HCT116 (cell line): ENCODE results near the gene ALPL. TPM values are rescaled to one million over a fixed set of nuclear protein-coding genes. Genes with fewer than 3 reads are reported as not detected.

Experiments
- ATAC-seq: fragments of 200-7000 bp; cut with Tn5 transposase; 2 replicates; pipeline ENCODE4 v1.9.1; 2020; ENCODE audit warnings: mild to moderate bottlenecking, moderate library complexity
- BruUV-seq: library from RNA; stranded (reverse); fragments of 400-500 nt; replicated peaks from 2 replicates; lab custom pipeline; 2021; lab: Mats Ljungman, UMichigan
- CTCF ChIA-PET: fragments of 300-600 bp; sonication (Branson Sonifier 250); formaldehyde crosslinking; loops from one replicate; lab custom pipeline; 2021; ENCODE audit warnings: antibody characterized with exemption; lab: Charles Lee
- POLR2A ChIA-PET: fragments of 300-600, 350-600 bp; sonication (Branson Sonifier 250); formaldehyde crosslinking; loops from one replicate; lab custom pipeline; 2021; ENCODE audit warnings: antibody characterized with exemption; lab: Charles Lee
- RAD21 ChIA-PET, 2 experiments: fragments of 300-600 bp; sonication (Branson Sonifier 250); formaldehyde crosslinking; loops; one replicate each; lab custom pipeline; 2023; ENCODE audit warnings: low total read pairs in 2 of 2; ENCODE audit not compliant: uncharacterized antibody in 2 of 2, unreplicated experiment in 2 of 2, low non-redundant PET in 1 of 2; lab: Charles Lee
- DNase-seq: peaks from one replicate; pipeline ENCODE4 v3.0.0-alpha.2; 2010; ENCODE audit warnings: low read depth, low spot score
- H2AFZ ChIP-seq: fragments of 200-600 bp; shearing (Covaris generic), sonication (generic); 2 replicates; pipeline ENCODE4 v1.6.1; 2017; ENCODE audit warnings: low read depth, mixed run types, mixed read lengths, antibody characterized with exemption, low read length; ENCODE audit not compliant: poor library complexity, severe bottlenecking
- H3K27ac ChIP-seq: 2 replicates; pipeline ENCODE4 v1.5.1; 2012; ENCODE audit warnings: low read depth, low read length
- H3K27me3 ChIP-seq: fragments of 200-600 bp; sonication (generic); 2 replicates; pipeline ENCODE4 v1.6.1; 2016; ENCODE audit warnings: mixed run types, low read length, mixed read lengths; ENCODE audit not compliant: insufficient read depth
- H3K36me3 ChIP-seq, 2 experiments: fragments of 200-500 bp in 1 of 2; fragments of 200-600 bp in 1 of 2; sonication (Bioruptor generic) in 1 of 2; sonication (generic) in 1 of 2; 2 replicates each; pipeline versions ENCODE4 v1.5.1 to v1.6.1; 2014 to 2016; ENCODE audit warnings: low read length in 2 of 2, inconsistent platforms in 1 of 2, mixed read lengths in 1 of 2, mixed run types in 1 of 2; ENCODE audit not compliant: insufficient read depth in 2 of 2, control insufficient read depth in 1 of 2
- H3K4me1 ChIP-seq, 2 experiments: fragments of 200-600 bp in 1 of 2; sonication (generic) in 1 of 2; 2 replicates each; pipeline versions ENCODE4 v1.5.1 to v1.6.1; 2012 to 2017; ENCODE audit warnings: low read length in 2 of 2, inconsistent platforms in 1 of 2, mild to moderate bottlenecking in 1 of 2, mixed read lengths in 1 of 2, mixed run types in 1 of 2, moderate library complexity in 1 of 2; ENCODE audit not compliant: insufficient read depth in 2 of 2, control insufficient read depth in 1 of 2
- H3K4me2 ChIP-seq: fragments of 200-600 bp; sonication (generic); 2 replicates; pipeline ENCODE4 v1.6.1; 2017; ENCODE audit warnings: mixed run types, low read length, mixed read lengths
- H3K4me3 ChIP-seq, 2 experiments: fragments of 200-600 bp in 1 of 2; sonication (generic) in 1 of 2; replicated peaks in 1 of 2; 2 replicates each; pipeline ENCODE4 v1.5.1; 2011 to 2016; ENCODE audit warnings: low read length in 2 of 2, control low read depth in 1 of 2, low read depth in 1 of 2, mild to moderate bottlenecking in 1 of 2, mixed read lengths in 1 of 2, mixed run types in 1 of 2
- H3K79me2 ChIP-seq: fragments of 200-600 bp; sonication (generic); 2 replicates; pipeline ENCODE4 v1.6.1; 2017; ENCODE audit warnings: mild to moderate bottlenecking, mixed run types, low read length, moderate library complexity, mixed read lengths; ENCODE audit not compliant: insufficient read depth
- H3K9ac ChIP-seq: fragments of 200-600 bp; sonication (generic); 2 replicates; pipeline ENCODE4 v1.6.1; 2016; ENCODE audit warnings: low read length, mixed read lengths
- H3K9me2 ChIP-seq: fragments of 200-600 bp; sonication (generic), shearing (Covaris generic); 2 replicates; pipeline ENCODE4 v1.6.1; 2017; ENCODE audit warnings: mixed run types, mild to moderate bottlenecking, moderate library complexity; ENCODE audit not compliant: insufficient read depth
- H3K9me3 ChIP-seq, 2 experiments: fragments of 200-500 bp in 1 of 2; fragments of 200-600 bp in 1 of 2; sonication (Bioruptor generic) in 1 of 2; sonication (generic) in 1 of 2; 2 replicates each; pipeline ENCODE4 v1.6.1; 2014 to 2017; ENCODE audit warnings: low read length in 2 of 2, mixed read lengths in 2 of 2, inconsistent platforms in 1 of 2, low read depth in 1 of 2, mild to moderate bottlenecking in 1 of 2, mixed run types in 1 of 2, moderate library complexity in 1 of 2; ENCODE audit not compliant: control insufficient read depth in 1 of 2, insufficient read depth in 1 of 2
- H4K20me1 ChIP-seq: fragments of 200-600 bp; sonication (generic), shearing (Covaris generic); 2 replicates; pipeline ENCODE4 v1.6.1; 2017; ENCODE audit warnings: mixed run types, mild to moderate bottlenecking, moderate library complexity; ENCODE audit not compliant: insufficient read depth
- EZH2 ChIP-seq: fragments of 200-600 bp; sonication (generic); IDR thresholded peaks from 2 replicates; pipeline ENCODE4 v1.6.1; 2017; ENCODE audit warnings: antibody characterized with exemption, mixed run types
- FOSL1 ChIP-seq: IDR thresholded peaks from 2 replicates; pipeline ENCODE4 v1.6.1; 2012; ENCODE audit warnings: low read depth
- RAD21 ChIP-seq: IDR thresholded peaks from 2 replicates; pipeline ENCODE4 v1.6.1; 2012; ENCODE audit warnings: low read depth, mild to moderate bottlenecking
- SIN3A ChIP-seq: IDR thresholded peaks from 2 replicates; pipeline ENCODE4 v1.6.1; 2012; ENCODE audit warnings: low read depth
- TCF7L2 ChIP-seq: IDR thresholded peaks from 2 replicates; pipeline ENCODE4 v1.7.0; 2011; ENCODE audit warnings: borderline replicate concordance, inconsistent platforms; ENCODE audit not compliant: insufficient read depth, insufficient read length; ENCODE audit errors: extremely low read depth
- YY1 ChIP-seq: IDR thresholded peaks from 2 replicates; pipeline ENCODE4 v1.6.1; 2011; ENCODE audit warnings: low read length, low read depth, moderate library complexity, mild to moderate bottlenecking; ENCODE audit not compliant: insufficient replicate concordance; ENCODE audit errors: extremely low read depth
- ZFX ChIP-seq: fragments of 450-650 bp; IDR thresholded peaks from 2 replicates; pipeline ENCODE4 v1.6.1; 2017
- intact Hi-C: fragments of 100-400 bp; cut with micrococcal nuclease; formaldehyde crosslinking; loops from 2 replicates; pipeline ENCODE4 v1.10.0; 2022
- total RNA-seq: library from RNA; stranded (reverse); gene quantifications from one replicate; pipeline ENCODE4 v1.2.1, GENCODE V29; 2021; ENCODE audit not compliant: unreplicated experiment
- TF ChIP-seq, protein P1 (sequence below), 3 experiments: fragments of 200-600 bp in 1 of 3; sonication (generic) in 1 of 3; IDR thresholded peaks in 2 of 3; conservative IDR thresholded peaks in 1 of 3; 2 replicates each; pipeline ENCODE4 v1.5.1; 2012 to 2017; ENCODE audit warnings: low read depth in 2 of 3, low read length in 2 of 3, antibody characterized with exemption in 1 of 3, borderline replicate concordance in 1 of 3, control low read depth in 1 of 3, mild to moderate bottlenecking in 1 of 3, mixed read lengths in 1 of 3, mixed run types in 1 of 3, moderate library complexity in 1 of 3; ENCODE audit not compliant: insufficient read depth in 1 of 3

ALPL gene
- total RNA-seq, 1 experiment from 2014 or later = 0.61 TPM

DNA sequence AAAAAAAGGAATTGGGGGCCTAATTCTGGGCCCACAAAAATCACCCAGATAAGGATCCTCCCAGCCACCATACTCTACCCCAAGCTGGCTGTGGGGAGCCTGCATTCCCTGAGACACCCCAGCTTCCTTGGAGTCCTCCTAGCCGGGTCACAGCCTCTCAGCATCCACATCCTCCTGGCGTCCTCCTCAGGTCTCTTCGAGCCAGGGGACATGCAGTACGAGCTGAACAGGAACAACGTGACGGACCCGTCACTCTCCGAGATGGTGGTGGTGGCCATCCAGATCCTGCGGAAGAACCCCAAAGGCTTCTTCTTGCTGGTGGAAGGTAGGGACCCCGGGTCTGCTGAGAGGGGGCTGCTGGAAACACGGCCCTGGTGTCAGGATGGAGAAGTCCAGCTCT is 64.3 kb downstream of the ALPL start:
- TF ChIP-seq, protein P1, sequence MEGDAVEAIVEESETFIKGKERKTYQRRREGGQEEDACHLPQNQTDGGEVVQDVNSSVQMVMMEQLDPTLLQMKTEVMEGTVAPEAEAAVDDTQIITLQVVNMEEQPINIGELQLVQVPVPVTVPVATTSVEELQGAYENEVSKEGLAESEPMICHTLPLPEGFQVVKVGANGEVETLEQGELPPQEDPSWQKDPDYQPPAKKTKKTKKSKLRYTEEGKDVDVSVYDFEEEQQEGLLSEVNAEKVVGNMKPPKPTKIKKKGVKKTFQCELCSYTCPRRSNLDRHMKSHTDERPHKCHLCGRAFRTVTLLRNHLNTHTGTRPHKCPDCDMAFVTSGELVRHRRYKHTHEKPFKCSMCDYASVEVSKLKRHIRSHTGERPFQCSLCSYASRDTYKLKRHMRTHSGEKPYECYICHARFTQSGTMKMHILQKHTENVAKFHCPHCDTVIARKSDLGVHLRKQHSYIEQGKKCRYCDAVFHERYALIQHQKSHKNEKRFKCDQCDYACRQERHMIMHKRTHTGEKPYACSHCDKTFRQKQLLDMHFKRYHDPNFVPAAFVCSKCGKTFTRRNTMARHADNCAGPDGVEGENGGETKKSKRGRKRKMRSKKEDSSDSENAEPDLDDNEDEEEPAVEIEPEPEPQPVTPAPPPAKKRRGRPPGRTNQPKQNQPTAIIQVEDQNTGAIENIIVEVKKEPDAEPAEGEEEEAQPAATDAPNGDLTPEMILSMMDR (IDR thresholded peaks at IDR 0.05 in 2 of 3, conservative IDR thresholded peaks at IDR 0.05 in 1 of 3; ENCODE audit: borderline replicate concordance in 1 of 3, insufficient read depth in 1 of 3, low read depth in 2 of 3, low read length in 2 of 3) = no peak
- no peak for TF ChIP-seq SIN3A
- no peak for TF ChIP-seq TCF7L2
- no peak for TF ChIP-seq YY1
- no peak for TF ChIP-seq EZH2
- no peak for TF ChIP-seq FOSL1
- no peak for TF ChIP-seq ZFX
- no peak for TF ChIP-seq RAD21
- intact Hi-C loops = loop anchor here (5.0 kb wide), 1 partner anchor 341 kb away; no protein-coding TSS in a partner anchor
- H3K4me1 ChIP-seq = peaks cover 12 to 21% of the 10 kb centered on the region in 2 experiments; a peak in 3 of 4 replicates
- CTCF ChIA-PET = interaction anchor here (0.8 to 2.4 kb wide), 2 partner anchors 203 to 341 kb away, joined by 3 to 14 read pairs; no protein-coding TSS in a partner anchor
- POLR2A ChIA-PET = no interaction called here
- no peak overlapping the region for H3K9ac ChIP-seq
- H2AFZ ChIP-seq = no peak overlapping the region
- H3K79me2 ChIP-seq = no peaks in the 10 kb centered on the region
- RAD21 ChIA-PET = no interaction called here
- peak overlapping the region; percentile 57; the same call in 1 of the 2 replicates for H3K4me2 ChIP-seq
- H3K27ac ChIP-seq = no peak overlapping the region
- H3K4me3 ChIP-seq = no peak overlapping the region
- no TSS peak for BruUV-seq
- no peak for ATAC-seq
- H3K9me3 ChIP-seq = no peaks in the 10 kb centered on the region
- no peaks in the 10 kb centered on the region for H4K20me1 ChIP-seq
- no peak for DNase-seq
- no peaks in the 10 kb centered on the region for H3K27me3 ChIP-seq
- H3K36me3 ChIP-seq = no peaks in the 10 kb centered on the region
- no peaks in the 10 kb centered on the region for H3K9me2 ChIP-seq
